Endodermal cell (in vitro differentiated cells): ENCODE data around the gene PMPCB. TPM values are rescaled to one million over a fixed set of nuclear protein-coding genes. Genes with fewer than 3 reads are reported as not detected.

Experiments
- DNase-seq: peaks from one replicate; pipeline ENCODE4 v3.0.0-alpha.2; 2017
- H3K27ac ChIP-seq: 2 replicates; pipeline ENCODE4 v1.5.1; 2013; ENCODE audit warnings: mild to moderate bottlenecking, low read depth, low read length, moderate library complexity
- H3K27me3 ChIP-seq: 2 replicates; pipeline ENCODE4 v1.6.1; 2013; ENCODE audit warnings: mild to moderate bottlenecking, low read length, moderate library complexity; ENCODE audit not compliant: insufficient read depth, control insufficient read depth, poor library complexity, severe bottlenecking
- H3K36me3 ChIP-seq: 2 replicates; pipeline ENCODE4 v1.7.0; 2013; ENCODE audit warnings: mild to moderate bottlenecking, low read length, moderate library complexity; ENCODE audit not compliant: control insufficient read depth, insufficient read depth
- H3K4me1 ChIP-seq: one replicate; pipeline ENCODE4 v1.7.0; 2013; ENCODE audit warnings: low read length; ENCODE audit not compliant: control insufficient read depth, insufficient read depth
- H3K4me3 ChIP-seq: 2 replicates; pipeline ENCODE4 v1.5.1; 2013; ENCODE audit warnings: mild to moderate bottlenecking, low read length, moderate library complexity
- H3K9ac ChIP-seq: 2 replicates; pipeline ENCODE4 v1.6.1; 2013; ENCODE audit warnings: mild to moderate bottlenecking, low read length, moderate library complexity; ENCODE audit not compliant: poor library complexity, severe bottlenecking; ENCODE audit errors: extremely low read depth
- H3K9me3 ChIP-seq: 2 replicates; pipeline ENCODE4 v1.6.1; 2013; ENCODE audit warnings: mild to moderate bottlenecking, low read length, moderate library complexity; ENCODE audit not compliant: control insufficient read depth
- H3K27ac Mint-ChIP-seq: 2 replicates; pipeline ENCODE4 v1.8.0; 2020; ENCODE audit warnings: mixed read lengths
- H3K27me3 Mint-ChIP-seq: 2 replicates; pipeline ENCODE4 v1.8.0; 2021; ENCODE audit warnings: mild to moderate bottlenecking, mixed read lengths; ENCODE audit not compliant: insufficient read depth
- H3K36me3 Mint-ChIP-seq: 2 replicates; pipeline ENCODE4 v1.8.0; 2020; ENCODE audit warnings: low read depth, mixed read lengths
- H3K4me1 Mint-ChIP-seq: 2 replicates; pipeline ENCODE4 v1.8.0; 2020; ENCODE audit warnings: mixed read lengths
- H3K4me3 Mint-ChIP-seq: 2 replicates; pipeline ENCODE4 v1.8.0; 2020; ENCODE audit warnings: mild to moderate bottlenecking, moderate library complexity, mixed read lengths
- H3K9me3 Mint-ChIP-seq: 2 replicates; pipeline ENCODE4 v1.8.0; 2020; ENCODE audit warnings: mild to moderate bottlenecking, mixed read lengths
- WGBS, 2 experiments: methylation state at CpG; one replicate each; pipeline versions ENCODE4 v1.1.5 to v1.1.7; 2013; ENCODE audit warnings: missing lambda C conversion rate in 2 of 2, mixed read lengths in 1 of 2; ENCODE audit not compliant: insufficient coverage in 1 of 2, insufficient read length in 1 of 2; 5-methylcytosine and 5-hydroxymethylcytosine counted together
- total RNA-seq, 2 donors: library from RNA; stranded (reverse); fragmentation: NEBNext Ultra II Directional in 1 of 2; extraction: Animal tissue kit (Norgen Biotek cat#: 25700) in 1 of 2; gene quantifications; 2 replicates in 1 of 2; 3 replicates in 1 of 2; pipeline ENCODE4 v1.2.1, GENCODE V29; 2021
- TF ChIP-seq, protein P1 (sequence below): fragments of 200-600 bp; sonication (generic); conservative IDR thresholded peaks from 2 replicates; pipeline ENCODE4 v1.5.0; 2021; ENCODE audit warnings: antibody characterized with exemption, mild to moderate bottlenecking

The PMPCB gene
- total RNA-seq, 2 donors from 2014 or later = 63.9 to 75.2 TPM

- H3K36me3 Mint-ChIP-seq = peaks cover 76% of the 10 kb centered on the region
- H3K27me3 ChIP-seq = no peaks in the 10 kb centered on the region
- H3K36me3 ChIP-seq = peaks cover 89% of the 10 kb centered on the region
- no peaks in the 10 kb centered on the region for H3K27me3 Mint-ChIP-seq
- no peak for DNase-seq
- TF ChIP-seq, protein P1, sequence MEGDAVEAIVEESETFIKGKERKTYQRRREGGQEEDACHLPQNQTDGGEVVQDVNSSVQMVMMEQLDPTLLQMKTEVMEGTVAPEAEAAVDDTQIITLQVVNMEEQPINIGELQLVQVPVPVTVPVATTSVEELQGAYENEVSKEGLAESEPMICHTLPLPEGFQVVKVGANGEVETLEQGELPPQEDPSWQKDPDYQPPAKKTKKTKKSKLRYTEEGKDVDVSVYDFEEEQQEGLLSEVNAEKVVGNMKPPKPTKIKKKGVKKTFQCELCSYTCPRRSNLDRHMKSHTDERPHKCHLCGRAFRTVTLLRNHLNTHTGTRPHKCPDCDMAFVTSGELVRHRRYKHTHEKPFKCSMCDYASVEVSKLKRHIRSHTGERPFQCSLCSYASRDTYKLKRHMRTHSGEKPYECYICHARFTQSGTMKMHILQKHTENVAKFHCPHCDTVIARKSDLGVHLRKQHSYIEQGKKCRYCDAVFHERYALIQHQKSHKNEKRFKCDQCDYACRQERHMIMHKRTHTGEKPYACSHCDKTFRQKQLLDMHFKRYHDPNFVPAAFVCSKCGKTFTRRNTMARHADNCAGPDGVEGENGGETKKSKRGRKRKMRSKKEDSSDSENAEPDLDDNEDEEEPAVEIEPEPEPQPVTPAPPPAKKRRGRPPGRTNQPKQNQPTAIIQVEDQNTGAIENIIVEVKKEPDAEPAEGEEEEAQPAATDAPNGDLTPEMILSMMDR = no peak
- H3K4me3 ChIP-seq = no peak overlapping the region
- H3K4me1 Mint-ChIP-seq = no peaks in the 10 kb centered on the region
- H3K9me3 ChIP-seq = no peaks in the 10 kb centered on the region
- H3K27ac Mint-ChIP-seq = no peak overlapping the region
- no peak overlapping the region for H3K9ac ChIP-seq
- H3K9me3 Mint-ChIP-seq = no peaks in the 10 kb centered on the region
- H3K27ac ChIP-seq = no peak overlapping the region
- H3K4me1 ChIP-seq = no peaks in the 10 kb centered on the region
- no peak overlapping the region for H3K4me3 Mint-ChIP-seq
These were observed 19.8 kb downstream of the PMPCB start for GRCh38 chr7:103317009-103317408.

DNA sequence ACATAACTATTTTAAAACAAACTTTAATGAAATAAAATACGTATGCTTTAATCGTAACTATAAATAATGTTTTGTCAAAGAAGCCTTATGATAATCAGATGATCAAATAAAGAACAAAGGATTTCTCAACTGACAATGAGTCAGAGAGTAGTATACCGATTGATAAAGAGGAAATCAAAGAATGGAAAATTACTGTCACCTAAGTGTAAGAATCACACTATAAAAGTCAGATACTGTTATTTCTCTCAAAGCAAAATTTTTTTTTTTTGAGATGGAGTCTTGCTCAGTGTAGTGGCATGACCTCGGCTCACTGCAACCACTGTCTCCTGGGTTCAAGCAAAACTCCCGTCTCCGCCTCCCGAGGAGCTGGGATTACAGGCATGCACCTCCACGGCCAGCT lies 28.5 kb downstream of the PMPCB start:
- no peaks in the 10 kb centered on the region for H3K4me1 ChIP-seq
- Mint-ChIP-seq H3K27ac (no peak overlapping the region), H3K27me3 (no peaks in the 10 kb centered on the region), H3K4me3 (no peak overlapping the region), H3K4me1 (peaks cover 5% of the 10 kb centered on the region), H3K36me3 (peaks cover 50% of the 10 kb centered on the region), H3K9me3 (no peaks in the 10 kb centered on the region)
- no peak overlapping the region for H3K27ac ChIP-seq
- 90 to 100% methylated on average over 2 to 6 of the region's 8 CpGs for WGBS, 2 experiments
- TF ChIP-seq, protein P1 = no peak
- H3K36me3 ChIP-seq = peaks cover 84% of the 10 kb centered on the region
- no peak overlapping the region for H3K9ac ChIP-seq
- no peaks in the 10 kb centered on the region for H3K27me3 ChIP-seq
- no peak for DNase-seq
- H3K9me3 ChIP-seq = no peaks in the 10 kb centered on the region
- no peak overlapping the region for H3K4me3 ChIP-seq

- Mint-ChIP-seq H3K36me3 (peaks cover 68% of the 10 kb centered on the region), H3K4me3 (no peak overlapping the region), H3K4me1 (no peaks in the 10 kb centered on the region), H3K27ac (no peak overlapping the region), H3K27me3 (no peaks in the 10 kb centered on the region), H3K9me3 (no peaks in the 10 kb centered on the region)
- peaks cover 86% of the 10 kb centered on the region for H3K36me3 ChIP-seq
- no peak overlapping the region for H3K4me3 ChIP-seq
- TF ChIP-seq, protein P1 = no peak
- WGBS, 2 experiments = 88 to 100% methylated on average over 1 to 2 of the region's 2 CpGs
- H3K4me1 ChIP-seq = no peaks in the 10 kb centered on the region
- peaks cover 7% of the 10 kb centered on the region for H3K9me3 ChIP-seq
- H3K27me3 ChIP-seq = no peaks in the 10 kb centered on the region
- no peak overlapping the region for H3K27ac ChIP-seq
- no peak overlapping the region for H3K9ac ChIP-seq
- DNase-seq = no peak
These were observed 39.5 kb downstream of the PMPCB start for GRCh38 chr7:103336761-103337160.
